Fibroblast of peridontal ligament (primary cell): ENCODE measurements around the gene ANKRD55.
A peak's percentile ranks its signal among the peaks of the same experiment; 100 is the strongest.
"Not testable (repeated sequence)": the region's sequence is repeated elsewhere in the genome, so short reads cannot be mapped to it uniquely, and the experiment has no call there.

Experiments
- DNase-seq: peaks from one replicate; pipeline ENCODE4 v3.0.0-alpha.2; 2010; ENCODE audit errors: extremely low read depth

The ANKRD55 gene

DNA sequence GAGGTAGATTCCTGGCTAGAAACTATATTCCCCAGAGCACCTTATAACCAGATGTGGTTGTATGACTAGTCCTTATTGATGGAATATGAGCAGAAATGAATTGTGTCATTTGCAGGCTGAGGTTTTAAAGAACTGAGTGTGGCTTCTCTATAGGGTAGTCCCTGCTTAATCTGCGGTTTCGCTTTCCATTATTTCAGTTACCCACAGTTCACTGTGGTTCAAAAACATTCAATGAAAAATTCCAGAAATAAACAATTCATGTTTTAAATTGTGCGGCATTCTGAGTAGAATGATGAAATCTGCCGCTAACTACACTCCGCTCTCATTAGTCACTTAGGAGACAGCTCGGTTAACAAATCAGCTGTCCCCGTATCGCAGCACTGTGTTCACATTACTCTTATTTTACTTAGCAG lies 65.1 kb downstream of the ANKRD55 start:
- peak; percentile 98 for DNase-seq

DNA sequence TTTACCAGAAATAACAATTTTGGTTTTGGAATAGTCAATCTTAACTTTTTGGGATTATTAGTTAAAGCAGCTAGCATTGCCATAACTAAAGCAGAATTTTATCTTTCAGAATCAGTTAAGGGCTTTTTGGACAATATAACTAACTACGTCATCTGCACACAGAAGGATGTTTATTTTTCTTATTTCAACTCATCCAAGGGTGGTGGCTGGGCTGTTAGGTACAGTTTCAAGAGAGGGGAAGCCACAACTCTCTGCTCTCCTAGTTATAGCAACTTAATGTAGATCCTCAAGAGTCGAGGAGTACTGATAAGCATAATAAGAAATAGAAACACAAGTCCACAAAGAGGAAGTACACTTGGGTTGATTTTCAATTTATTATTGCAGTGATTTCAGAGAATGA lies 65.6 kb downstream of the ANKRD55 start:
- peak; percentile 77 for DNase-seq

DNA sequence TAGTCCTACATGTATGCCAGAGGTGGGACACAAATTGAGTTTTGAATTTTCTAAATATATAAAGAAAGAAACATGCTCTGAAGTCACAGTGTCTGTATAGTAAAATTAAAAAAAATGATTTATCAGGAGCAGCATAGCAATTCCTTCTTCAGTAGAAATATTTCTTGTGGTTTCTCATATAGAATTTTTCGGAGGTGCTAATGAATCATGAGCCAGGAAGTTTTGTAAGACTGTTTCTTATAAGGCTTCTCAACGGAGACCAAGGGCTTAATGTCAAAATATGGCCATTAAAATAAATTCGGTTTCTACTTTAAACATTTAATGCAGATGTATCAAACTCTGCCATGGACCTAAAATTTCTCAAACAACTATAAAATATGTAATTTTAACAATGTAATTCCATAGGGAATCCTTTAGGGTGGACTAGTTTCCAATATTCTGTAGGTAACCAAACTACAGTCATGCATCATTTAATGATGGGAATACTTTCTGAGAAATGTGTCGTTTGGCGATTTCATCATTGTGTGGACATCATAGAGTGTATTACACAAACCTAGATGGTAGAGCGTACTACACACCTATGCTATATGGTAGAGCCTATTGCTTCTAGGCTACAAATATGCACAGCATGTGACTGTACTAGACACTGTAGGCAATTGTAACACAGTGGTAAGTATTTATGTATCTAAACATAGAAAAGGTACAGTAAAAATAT lies 66.3 kb downstream of the ANKRD55 start:
- DNase-seq: no peak

DNA sequence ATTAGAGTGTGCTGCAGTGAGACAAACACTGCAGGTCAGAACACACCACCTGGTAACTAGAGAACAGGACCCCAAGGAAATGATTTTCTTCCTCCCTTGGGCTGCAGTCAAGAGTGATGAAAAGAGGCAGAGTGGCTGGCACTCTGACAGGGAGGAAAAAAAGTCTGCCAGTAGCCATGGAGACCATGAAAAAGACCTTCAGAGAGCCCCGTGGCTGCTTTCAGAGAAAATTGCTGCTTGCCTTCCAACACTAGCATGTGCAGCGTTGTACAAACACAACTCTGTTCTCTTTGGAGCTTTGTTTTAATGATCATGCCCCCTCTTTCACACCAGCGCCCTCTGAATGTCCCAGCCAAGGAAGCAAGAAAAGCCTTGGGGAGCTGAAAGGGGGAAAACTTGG lies 68.8 kb downstream of the ANKRD55 start:
- DNase-seq: peak; percentile 56

DNA sequence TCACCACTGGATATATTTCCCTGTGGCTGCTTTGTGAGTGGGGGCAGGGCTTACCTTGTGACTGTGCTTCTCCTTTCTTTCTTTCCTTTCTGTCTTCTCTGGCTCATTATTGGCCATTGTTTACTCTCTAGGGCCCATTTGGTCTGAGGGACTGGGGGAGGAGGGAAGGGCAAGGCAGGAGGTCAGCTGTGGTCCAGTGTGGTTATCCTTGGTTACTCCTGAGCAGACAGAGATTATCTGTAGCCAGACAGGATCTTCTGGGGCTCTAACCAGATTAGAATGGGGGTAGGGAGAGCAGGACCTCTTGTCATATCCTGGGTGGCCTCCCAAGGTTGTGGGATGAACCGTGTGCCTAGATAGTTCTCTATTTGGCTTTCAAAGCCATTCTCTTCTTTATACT lies 71.2 kb downstream of the ANKRD55 start:
- DNase-seq: no peak

DNA sequence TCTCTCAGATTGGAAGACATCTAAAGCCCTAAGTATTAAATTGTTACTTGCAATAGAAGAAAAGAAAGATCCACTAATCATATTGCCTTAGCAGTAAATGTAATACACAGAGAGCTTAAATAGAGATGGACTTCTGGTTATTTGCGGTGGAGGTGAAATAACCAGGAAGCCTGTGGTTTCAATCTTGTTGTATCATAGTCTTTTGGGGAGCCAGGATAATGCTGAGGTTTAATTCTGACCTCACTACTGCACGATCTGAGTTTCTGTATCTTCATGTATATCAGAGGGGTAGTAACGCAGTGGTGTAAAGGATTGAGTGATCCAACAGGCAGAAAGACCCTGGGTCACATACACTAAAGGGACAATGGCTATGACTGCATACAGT lies 71.7 kb downstream of the ANKRD55 start:
- no peak for DNase-seq

DNA sequence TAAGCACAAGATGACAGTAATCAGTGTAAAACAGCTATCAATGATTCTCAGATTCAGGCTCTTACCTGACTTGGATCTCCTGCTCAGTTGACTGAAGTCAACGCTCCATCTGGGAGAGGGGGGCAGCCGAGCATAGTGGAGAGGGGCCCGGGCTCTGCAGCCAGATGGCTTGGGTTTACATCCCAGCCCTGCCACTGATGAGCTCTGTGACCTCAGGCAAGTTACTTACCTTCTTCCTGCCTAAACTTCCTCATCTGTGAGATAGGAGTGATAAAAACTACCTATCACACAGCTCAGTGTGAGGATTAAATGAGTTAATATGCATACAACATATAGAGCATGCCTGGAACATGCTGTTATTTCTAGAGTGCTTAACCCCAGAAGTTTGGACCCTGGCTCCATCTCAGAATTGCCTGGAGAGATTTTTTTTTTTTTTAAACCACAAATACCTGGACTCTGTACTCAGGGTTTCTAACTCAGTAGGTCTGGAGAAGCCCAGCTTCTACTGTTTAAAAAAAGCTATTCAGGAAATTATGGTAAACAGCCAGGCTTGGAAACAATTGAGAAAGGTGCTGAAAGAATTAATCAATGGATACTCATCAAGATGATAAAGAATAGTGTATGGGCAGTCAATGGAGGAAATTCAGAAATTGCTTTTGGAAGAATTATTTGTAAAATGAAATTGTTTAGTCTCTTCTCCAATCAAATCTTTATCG lies 72.2 kb downstream of the ANKRD55 start:
- DNase-seq: no peak

DNA sequence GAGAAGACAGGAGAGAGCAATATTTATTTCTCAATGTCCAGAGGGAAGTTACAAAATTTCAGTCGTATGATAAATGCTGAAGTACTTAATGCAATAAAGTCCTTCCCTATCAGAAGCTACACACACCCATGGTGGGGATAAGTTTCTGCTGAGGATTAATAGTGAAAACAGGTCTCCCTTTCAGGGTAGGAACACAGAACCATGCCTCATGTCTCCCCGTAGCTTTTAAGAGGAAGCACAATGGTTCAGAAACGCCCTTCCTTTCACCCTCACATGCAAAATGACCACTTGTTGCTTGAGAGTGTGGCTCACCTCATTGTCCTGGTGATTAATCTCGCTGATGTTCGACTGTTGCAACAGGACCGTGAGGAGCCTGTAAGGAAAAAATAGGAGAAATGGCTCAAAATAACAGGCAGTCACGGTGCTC lies 73.6 kb downstream of the ANKRD55 start:
- DNase-seq: no peak

DNA sequence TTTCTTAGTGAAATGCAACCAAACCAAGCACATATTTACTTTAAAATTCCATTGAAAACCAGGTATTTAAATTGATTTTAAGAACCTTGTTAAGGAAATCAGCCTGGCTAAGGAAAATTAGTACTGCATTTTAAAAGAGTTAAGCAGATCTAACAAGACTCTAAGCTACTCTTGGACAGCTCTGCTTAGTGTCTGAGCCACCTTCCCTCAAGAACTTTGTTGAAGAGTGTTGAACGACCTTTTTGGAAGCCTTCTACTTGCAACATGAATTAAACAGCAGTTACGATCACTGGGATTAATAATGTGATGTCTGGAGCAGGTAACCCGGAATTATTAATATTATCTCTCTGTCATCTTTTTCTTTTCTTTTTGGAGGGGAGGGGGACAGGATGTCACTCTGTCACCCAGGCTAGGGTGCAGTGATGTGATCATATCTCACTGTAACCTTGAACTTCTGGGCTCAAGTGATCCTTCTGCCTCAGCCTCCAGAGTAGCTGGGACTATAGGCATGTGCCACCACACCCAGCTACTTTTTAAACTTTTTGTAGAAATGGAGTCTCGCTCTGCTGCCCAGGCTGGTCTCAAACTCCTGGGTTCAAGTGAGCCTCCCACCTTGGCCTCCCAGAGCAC lies 74.7 kb downstream of the ANKRD55 start:
- DNase-seq: no peak

DNA sequence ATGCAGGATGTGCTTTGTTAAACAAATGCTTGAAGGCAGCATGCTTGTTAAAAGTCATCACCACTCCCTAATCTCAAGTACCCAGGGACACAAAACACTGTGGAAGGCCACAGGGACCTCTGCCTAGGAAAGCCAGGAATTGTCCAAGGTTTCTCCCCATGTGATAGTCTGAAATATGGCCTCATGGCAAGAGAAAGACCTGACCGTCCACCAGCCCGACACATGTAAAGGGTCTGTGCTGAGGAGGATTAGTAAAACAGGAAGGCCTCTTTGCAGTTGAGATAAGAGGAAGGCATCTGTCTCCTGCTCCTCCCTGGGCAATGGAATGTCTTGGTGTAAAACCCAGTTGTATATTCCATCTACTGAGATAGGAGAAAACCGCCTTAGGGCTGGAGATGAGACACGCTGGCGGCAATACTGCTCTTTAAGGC lies 75.9 kb downstream of the ANKRD55 start:
- DNase-seq: not testable (repeated sequence)

DNA sequence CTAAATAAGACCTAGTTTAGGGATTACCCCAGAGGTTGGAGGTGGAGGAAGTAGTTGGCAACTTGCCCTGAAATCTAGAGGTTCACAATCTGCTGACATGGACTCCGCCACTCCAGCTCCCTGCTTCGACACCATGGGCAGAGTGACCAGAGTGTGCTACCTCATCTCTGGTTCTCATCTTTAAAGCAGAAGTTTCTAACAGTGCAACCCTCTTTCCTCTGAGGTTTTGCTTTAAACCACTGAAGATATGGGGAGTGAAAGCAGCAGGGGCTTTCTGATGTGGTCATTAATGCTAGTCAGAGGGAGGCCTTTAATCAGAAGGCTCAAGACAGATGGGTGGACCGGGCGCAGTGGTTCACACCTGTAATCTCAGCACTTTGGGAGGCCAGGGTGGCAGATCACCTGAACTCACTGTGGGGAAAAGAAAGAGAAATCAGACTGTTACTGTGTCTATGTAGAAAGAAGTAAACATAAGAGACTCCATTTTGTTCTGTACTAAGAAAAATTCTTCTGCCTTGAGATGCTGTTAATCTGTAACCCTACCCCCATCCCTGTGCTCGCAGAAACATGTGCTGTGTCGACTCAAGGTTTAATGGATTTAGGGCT lies 76.4 kb downstream of the ANKRD55 start:
- not testable (repeated sequence) for DNase-seq

DNA sequence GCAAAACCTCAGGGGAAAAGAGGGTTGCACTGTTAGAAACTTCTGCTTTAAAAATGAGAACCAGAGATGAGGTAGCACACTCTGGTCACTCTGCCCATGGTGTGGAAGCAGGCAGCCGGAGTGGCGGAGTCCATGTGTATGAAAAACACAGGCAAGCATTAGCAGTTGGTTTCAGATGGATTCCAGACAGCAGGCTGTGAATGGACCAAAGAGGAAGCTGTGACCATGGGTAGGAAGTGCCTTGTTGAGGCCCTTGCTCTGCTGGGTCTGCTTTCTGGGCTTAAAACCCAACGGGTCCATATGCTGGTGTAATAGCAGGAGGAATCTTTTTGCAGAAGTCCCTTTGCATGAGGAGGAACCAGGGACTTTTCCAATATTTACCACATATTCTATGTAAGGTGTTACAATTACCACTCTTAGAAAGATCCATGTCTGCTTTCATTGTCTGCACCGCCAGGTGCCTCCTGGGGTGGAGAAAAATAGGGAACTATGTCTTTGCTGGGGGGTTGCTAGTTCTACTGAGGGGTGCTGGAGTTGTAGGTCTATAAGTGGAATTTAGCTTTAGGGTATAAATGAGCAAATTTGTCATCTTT lies 77.0 kb downstream of the ANKRD55 start:
- no peak for DNase-seq

DNA sequence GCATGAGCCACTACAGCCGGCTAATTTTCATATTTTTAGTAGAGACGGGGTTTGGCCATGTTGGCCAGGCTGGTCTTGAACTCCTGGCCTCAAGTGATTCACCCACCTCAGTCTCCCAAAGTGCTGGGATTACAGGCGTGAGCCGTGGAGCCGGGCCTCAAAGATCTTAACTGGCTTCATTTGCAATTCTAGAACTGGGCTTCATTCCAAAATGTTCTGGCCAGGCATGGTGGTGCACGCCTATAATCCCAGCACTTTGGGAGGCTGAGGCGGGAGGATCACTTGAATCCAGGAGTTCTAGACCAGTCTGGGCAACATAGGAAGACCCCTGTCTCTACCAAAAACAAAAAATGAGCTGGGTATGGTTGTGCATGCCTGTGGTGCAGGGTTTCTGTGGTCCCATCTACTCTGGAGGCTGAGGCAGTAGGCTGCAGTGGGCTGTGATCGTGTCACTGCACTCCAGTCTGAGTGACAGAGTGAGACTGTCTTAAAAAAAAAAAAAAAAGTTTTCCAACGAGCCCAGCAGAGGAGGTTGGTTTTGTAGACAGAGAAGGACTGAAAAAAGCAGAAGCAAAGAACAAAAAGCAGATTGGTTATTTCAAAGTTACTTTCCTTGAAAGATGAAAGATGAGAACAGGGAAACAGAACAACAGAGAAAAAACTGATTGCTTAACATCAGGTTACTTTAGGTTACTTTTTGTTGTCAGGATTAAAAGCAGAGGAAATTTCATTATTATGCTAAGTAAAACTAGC lies 78.2 kb downstream of the ANKRD55 start:
- DNase-seq: peak; percentile 33

DNA sequence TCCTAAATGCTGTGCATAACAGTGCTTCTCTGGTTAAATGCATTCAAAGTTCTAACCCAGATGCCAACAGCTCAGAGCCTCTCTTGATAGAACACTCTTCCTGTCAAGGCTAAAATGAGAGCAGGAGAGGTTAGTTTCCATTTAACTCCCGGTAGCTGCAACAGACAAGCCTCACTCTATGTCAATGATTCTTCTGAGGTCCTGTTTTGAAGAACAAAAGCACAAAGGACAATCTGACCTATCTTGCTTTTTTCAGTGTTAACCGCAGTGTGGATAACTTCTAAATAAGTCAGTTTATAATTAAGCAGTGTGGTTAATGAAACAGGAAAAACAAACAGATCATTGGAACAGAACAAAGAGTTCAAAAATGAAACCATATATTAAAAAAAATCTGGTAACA lies 80.7 kb downstream of the ANKRD55 start:
- DNase-seq: no peak

DNA sequence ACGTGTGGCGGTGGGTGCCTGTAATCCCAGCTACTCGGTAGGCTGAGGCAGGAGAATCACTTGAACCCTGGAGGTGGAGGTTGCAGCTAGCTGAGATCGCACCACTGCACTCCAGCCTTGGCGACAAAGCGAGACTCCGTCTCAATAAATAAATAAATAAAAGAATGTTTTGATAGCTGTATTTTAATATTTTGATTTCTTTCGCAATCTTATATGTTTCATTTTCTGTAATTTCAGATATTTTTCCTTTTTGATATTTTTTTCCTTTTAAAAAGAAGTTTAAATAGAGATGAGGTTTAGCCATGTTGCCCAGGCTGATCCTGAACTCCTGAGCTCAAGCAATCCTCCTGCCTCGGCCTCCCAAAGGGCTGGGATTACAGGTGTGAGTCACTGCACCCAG lies 82.4 kb downstream of the ANKRD55 start:
- DNase-seq: not testable (repeated sequence)

DNA sequence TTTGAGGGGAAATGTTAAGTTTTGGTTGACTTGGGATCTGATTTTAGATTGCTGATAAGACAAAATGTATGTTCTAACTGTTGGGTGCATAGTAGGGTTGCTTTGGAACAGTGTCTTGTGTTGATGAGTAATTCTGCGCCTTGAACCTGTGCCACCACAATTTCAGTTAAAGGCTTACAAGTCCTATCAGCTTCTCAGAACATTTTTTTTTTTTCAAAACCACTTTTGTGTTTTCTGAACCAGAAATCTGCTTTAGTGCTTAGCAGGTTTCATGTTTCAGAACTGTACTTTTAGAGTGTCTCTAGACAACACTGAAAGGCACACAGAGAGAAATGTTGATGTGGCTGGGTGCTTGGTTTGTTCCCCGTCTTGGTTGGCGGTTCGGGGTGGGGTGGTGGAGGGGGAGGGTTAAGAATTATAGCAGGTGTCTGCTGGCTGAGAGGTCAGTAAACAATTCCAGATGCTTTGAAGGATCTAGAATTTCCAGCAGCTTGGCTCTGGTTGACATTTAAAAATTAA lies 84.6 kb downstream of the ANKRD55 start:
- DNase-seq: peak; percentile 34

DNA sequence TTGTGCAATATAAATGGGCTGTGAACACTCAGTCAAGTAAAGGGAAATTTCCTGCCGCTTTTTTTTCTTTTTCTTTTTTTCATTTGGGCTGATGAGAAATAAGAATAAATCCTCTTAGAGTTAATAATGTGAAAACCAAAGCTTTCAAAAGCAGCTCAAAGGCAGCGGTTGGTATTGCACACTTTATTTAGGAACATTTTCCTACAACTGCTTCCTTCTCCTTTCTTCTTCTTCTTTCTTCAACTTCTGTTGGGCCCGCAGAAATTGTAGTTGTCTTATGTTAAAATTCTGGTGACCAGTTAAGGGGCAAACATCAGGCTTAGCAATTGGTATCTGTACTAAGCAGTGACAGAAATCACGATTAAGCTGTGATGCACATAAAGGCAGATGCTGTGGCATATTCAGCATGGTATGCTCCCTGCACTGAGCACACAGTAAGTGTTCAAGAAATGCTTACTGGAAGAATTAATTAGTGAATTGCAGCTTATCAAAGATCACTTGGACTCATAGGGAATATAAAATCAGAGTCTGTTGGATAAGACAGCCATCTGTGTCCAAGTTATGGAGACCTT lies 85.4 kb downstream of the ANKRD55 start:
- DNase-seq: no peak

DNA sequence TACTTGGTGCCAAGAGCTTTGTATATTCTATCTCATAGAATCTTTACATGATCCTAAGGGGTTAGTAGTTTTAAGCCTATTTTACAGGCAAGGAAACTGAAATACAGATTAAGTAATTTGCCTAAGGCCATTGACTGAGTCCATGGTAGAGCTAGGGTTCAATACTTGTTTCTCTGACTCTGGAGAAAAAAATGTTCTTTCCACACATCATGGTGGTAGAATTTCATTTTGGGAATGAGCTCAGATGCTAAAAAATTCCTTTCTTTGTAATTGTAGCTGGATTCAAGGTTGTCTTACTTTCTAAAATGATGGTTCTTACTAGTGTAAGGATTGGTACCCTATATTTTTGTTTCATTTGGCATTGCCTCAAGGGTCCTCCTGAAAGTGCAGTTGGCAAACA lies 86.0 kb downstream of the ANKRD55 start:
- DNase-seq: peak; percentile 28

DNA sequence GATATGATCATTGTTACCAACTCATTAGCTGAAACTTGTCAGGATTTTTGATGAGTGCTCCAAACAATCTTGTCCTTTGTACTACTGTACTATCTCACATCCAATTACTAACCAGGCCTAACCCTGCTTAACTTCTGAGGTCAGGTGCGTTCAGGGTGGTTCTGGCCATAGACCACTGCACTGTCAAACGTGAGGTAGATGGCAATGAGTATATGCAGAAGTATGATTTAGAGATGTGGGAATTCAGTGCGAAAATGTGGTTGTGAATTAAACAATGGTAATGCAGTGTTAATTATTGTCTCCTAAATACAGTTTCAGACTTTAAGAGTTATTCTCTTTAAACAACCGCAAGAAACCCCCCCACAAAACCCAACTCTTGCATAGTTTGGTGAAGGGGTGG lies 86.5 kb downstream of the ANKRD55 start:
- no peak for DNase-seq

DNA sequence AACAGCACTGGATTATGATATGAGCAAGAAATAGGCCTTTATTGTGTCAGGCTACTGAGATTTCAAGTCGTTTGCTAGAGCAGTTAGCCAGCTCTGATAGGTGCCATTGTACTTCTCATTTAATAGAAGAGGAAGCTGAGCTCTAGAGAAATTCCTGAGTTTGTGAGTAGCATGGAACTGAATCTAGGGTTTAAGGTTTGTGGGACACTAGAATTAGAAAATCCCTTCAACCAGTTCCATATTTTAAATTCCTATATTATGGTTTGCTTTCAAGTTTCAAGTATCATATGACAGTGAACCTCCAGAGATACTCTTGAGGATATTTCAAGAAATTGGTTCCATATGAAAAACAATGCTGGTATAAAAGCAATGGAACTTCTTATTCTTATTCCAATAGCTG lies 87.6 kb downstream of the ANKRD55 start:
- peak; percentile 85 for DNase-seq

DNA sequence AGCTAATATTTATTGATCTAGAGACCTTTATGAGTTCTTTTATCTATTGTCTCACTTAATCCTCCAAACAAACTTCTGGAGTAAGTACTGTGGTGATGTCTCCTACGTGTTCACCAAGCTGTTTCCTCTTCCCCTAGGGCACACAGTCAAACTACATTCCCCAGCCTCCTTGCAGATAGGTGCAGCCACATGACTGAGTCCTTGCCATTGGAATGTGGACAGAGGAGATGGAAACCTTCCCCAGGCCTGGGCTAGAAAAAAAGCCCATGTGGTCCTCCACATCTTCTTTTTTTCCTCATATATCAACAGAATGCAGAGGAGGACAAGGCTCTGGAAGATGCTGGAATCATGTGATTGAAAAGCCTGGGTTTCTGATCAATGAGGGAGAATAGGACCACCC lies 88.0 kb downstream of the ANKRD55 start:
- DNase-seq: no peak
